HTERT RPE-1 (cell line): ENCODE measurements around the gene COL7A1.
"Not testable (repeated sequence)": the region's sequence is repeated elsewhere in the genome, so short reads cannot be mapped to it uniquely, and the experiment has no call there.

Experiments used
- in situ Hi-C: fragments of 300-500 bp; cut with MboI; formaldehyde crosslinking; loops from 4 replicates; pipeline ENCODE4 v1.14.3; 2020; ENCODE audit warnings: low sequenced_read_pairs

COL7A1 gene

DNA sequence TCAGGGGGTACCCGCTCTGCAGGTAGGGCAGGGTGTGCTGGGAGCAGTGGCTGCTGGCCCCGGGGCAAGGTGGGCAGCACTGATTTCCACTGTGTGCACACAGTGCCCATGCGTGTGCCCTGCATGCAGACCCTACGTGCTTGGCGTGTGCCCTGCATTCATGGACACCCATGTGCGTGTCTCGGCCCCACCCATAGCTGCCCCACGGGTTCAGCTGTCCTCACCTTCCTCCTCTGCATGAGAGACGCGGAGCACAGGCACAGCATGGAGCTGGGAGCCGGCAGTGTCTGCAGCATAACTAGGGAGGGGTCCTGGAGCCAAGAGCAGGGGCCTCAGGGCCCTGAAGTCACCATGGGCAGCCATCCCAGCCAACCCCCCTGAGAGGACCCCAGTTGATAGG lies 29.9 kb downstream of the COL7A1 start:
- in situ Hi-C loops, result no loop called here

GRCh38 chr3:48564667-48565066 lies 30.5 kb downstream of the COL7A1 start:
- in situ Hi-C loops, result no loop called here

DNA sequence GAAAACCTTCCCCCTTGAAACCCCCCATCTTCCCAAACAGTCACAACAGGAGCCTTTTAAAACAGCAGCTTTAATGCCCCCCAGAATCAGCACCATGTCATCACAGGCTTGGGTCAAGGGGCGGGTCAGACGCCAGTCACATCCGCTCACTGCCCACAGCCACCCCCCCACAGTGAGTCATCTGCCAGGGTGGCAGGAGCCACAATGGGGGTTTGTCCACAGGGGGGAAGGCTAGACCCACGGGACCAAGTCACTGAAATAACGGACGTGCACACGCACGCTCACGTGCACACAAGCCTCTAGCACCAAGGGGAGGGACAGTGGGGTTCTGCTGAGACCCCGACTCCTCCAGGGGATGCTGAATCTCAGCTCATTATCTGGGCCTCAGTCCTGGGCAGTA lies 31.1 kb downstream of the COL7A1 start:
- in situ Hi-C loops, result no loop called here

DNA sequence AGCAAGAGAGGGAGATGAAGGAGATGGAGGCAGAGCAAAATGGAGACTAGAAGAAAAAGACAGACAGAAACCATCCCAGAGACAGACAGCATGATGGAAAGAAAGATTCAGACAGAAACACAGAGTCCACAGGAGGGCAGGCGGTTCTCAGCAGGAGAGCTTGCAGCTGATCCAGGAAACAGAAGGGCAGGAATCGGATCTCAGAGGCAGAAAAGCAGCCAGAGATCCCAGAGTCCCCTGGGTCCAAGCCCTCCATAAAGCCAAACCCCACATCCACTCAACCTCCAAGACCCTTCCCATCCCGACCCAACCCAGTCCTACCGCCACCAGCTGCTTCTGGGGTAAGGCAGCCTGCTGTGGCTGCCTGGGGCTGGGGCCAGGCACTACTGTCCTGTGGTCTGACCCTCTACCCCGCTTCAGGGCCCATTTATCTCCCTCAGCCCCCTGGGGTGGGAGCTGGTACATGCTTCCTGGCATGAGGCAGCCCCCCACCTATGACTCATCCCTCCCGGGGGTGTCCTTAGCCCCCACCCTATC lies 31.7 kb downstream of the COL7A1 start, which contains the start of gene UCN2:
UCN2 (minus strand) TSS at position 400 of the 537 bp plus-strand sequence. CDS start 657 bp downstream, outside the sequence.
- in situ Hi-C loops, result no loop called here

- in situ Hi-C loops, result no loop called here
Observed at GRCh38 chr3:48562367-48563095, 32.6 kb downstream of the COL7A1 start.

- in situ Hi-C loops, result no loop called here
Observed at GRCh38 chr3:48561045-48561736, 33.9 kb downstream of the COL7A1 start.

DNA sequence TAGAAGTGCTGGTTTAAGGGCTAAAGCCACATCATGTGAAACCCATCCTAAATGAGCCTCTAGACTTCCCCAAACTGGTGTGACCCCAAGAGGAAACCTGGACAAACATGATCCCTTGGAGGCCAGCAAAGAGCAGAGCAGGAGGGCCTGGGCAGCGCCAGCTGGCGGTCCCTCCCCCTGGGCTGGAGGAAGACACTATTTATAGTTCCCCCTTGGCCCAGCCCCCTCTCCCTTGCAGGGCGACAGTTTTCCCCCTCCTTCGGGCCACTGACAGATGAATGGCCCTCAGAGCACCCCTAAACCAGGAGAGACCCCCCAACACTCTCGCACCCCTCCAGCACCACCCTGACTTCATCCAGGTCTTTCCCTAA lies 34.5 kb downstream of the COL7A1 start:
- in situ Hi-C loops, result no loop called here

DNA sequence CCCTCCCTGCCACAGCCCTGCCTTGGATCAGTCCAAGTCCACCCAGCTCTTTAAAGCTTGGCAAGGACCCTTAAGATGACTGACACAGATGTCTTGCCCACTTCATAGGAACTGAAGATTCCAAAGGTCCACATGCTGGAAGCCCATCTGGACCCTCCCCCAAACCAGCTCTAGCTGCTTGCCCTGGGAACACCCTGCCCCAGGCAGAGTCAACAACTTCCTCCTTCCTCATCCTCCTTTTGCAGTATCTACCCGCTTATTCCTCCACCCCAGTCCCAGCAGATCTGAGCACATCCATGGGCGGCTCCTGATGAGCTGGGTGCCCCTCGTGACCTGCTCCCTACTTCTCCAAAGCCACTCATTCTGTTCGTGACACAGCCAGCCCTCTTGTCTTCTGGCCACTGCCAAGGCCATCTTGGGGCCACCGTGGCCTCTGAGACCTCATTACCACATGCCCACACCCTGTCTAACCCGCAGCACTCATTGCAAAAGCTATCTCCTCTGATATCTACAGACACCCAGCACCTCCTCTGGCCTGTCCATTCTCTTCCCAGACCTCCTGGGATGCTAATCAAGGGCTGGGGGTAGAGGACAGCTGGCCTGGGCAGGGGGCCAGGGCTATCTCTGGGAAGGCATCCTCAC lies 36.5 kb downstream of the COL7A1 start:
- in situ Hi-C loops, result no loop called here

- in situ Hi-C loops, result no loop called here
Observed at GRCh38 chr3:48556796-48557626, 38.1 kb downstream of the COL7A1 start, which contains the start of gene PFKFB4. TSS of gene PFKFB4 (minus strand) at chr3:48556803. CDS start at chr3:48556777, 26 bp downstream.

DNA sequence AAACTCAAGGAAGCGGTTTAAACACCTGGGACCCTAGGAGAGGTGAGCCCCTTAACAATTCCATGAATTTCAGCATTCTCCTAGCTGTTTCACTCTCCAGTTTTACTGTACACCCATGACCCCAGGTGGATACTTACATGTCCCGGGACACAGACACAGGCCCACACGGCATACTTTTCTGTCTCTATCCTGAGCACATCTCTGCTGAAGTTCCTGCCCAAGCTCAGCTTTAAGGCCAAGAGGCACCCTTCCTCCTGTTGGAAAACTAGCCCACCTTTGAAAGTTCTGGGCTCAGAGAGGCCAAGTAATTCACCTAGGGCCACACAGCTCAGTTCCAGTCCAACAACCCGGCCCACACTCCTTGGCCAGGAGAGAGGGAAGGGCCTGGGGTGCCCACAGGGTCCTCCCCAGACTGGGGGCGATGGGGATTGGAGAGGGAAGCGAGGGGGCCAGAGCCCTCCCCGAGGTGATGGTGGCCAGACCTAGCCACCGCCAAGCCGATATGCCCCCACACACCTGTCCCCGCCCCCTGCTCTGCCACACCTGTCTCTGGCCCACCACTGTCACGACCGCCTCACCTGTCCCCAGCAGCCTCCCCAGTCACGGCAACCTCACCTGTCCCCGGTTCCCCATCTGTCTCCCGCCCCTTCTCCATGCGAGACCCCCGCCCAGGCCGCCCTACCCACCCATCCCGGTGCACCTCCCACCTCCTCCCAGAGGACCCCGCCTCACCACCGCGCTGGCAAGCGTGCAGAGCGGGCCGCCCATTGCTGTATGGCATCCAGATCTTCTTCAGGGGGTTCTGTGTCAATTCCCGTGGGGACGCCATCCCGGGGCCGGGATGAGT lies 39.0 kb downstream of the COL7A1 start:
- in situ Hi-C loops, result no loop called here

DNA sequence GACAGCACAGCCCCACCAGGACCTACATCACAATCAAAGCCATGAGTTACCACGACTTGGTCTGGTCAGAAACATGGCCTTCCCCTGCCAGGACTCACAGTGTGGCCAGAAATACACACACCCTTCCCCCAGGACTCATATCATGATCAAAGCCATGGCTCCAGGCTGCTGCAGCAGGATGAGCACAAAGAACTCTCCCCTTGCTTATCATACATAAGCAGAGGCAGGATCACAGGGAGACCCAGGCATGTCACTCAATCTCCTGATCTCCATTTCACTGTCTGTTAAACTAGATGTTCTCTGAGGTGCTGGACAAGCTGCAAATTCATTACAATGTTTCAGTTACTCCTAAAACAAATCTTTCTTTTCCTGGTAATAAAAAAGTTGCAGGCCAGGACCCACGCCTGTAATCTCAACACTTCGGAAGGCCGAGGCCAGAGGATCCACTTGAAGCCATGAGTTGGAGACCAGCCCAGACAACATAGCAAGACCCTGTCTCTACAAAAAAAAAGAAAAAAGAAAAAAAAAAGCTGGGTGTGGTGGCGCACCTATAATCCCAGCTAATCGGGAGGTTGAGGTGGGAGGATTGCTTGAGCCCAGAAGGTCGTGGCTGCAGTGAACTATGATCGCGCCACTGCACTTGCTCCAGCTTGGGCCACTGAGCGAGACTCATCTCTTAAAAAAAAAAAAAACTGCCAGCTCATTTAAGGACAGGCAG lies 39.7 kb downstream of the COL7A1 start:
- in situ Hi-C loops, result no loop called here

GRCh38 chr3:48553886-48554845 lies 41.0 kb downstream of the COL7A1 start:
- in situ Hi-C loops, result no loop called here

- in situ Hi-C loops, result no loop called here
Observed at GRCh38 chr3:48553361-48553760, 41.8 kb downstream of the COL7A1 start.

GRCh38 chr3:48552111-48552951 lies 42.8 kb downstream of the COL7A1 start:
- in situ Hi-C loops, result no loop called here

- in situ Hi-C loops, result not testable (repeated sequence)
Observed at GRCh38 chr3:48551651-48552050, 43.5 kb downstream of the COL7A1 start.

- in situ Hi-C loops, result no loop called here
Observed at GRCh38 chr3:48548729-48549705, 46.1 kb downstream of the COL7A1 start.
